Measurements from ENCODE around the gene RPS15. TPM values are rescaled to one million over a fixed set of nuclear protein-coding genes. Genes with fewer than 3 reads are reported as not detected.
A peak's percentile ranks its signal among the peaks of the same experiment; 100 is the strongest.

The RPS15 gene
- total and polyA plus RNA-seq, 9 of the 15 experiments (the other 6 are each of a cell fraction or from before 2014, with no cell fraction given), result 605 to 2,791 (median 957) TPM

GRCh38 chr19:1407528-1408299, 30.5 kb upstream of the RPS15 start, which contains the start of gene DAZAP1 (continued):
- no peak for TF ChIP-seq TOE1 (IDR thresholded peaks at IDR 0.05; ENCODE audit: borderline replicate concordance)
- TF ChIP-seq TOE1 (CRISPR knock-in tag; IDR thresholded peaks at IDR 0.05; ENCODE audit: borderline replicate concordance, low read depth), result no peak
- TF ChIP-seq NUFIP1 (IDR thresholded peaks at IDR 0.05; ENCODE audit: partially characterized antibody), result no peak
- TF ChIP-seq, protein P1, sequence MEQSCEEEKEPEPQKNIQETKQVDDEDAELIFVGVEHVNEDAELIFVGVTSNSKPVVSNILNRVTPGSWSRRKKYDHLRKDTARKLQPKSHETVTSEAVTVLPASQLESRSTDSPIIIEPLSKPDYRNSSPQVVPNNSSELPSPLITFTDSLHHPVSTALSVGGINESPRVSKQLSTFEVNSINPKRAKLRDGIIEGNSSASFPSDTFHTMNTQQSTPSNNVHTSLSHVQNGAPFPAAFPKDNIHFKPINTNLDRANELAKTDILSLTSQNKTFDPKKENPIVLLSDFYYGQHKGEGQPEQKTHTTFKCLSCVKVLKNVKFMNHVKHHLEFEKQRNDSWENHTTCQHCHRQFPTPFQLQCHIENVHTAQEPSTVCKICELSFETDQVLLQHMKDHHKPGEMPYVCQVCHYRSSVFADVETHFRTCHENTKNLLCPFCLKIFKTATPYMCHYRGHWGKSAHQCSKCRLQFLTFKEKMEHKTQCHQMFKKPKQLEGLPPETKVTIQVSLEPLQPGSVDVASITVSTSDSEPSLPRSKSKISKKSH (CRISPR knock-in tag; IDR thresholded peaks at IDR 0.05), result no peak
- no peak for TF ChIP-seq ZNF785 (CRISPR knock-in tag; IDR thresholded peaks at IDR 0.05)
- TF ChIP-seq GTF2B (IDR thresholded peaks at IDR 0.05; ENCODE audit: extremely low read depth, insufficient read length), result no peak
- no peak for TF ChIP-seq TRIM25 (IDR thresholded peaks at IDR 0.05; ENCODE audit: borderline replicate concordance)
- no peak for TF ChIP-seq SMARCC2 (IDR thresholded peaks at IDR 0.05; ENCODE audit: low read depth)
- TF ChIP-seq, protein P2, sequence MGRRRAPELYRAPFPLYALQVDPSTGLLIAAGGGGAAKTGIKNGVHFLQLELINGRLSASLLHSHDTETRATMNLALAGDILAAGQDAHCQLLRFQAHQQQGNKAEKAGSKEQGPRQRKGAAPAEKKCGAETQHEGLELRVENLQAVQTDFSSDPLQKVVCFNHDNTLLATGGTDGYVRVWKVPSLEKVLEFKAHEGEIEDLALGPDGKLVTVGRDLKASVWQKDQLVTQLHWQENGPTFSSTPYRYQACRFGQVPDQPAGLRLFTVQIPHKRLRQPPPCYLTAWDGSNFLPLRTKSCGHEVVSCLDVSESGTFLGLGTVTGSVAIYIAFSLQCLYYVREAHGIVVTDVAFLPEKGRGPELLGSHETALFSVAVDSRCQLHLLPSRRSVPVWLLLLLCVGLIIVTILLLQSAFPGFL (CRISPR knock-in tag; IDR thresholded peaks at IDR 0.05), result no peak
- no peak for TF ChIP-seq HINFP (tag; conservative IDR thresholded peaks at IDR 0.05; ENCODE audit: low read depth)
- peak in 1 of 3 experiments; percentile 13 for TF ChIP-seq YY1 (IDR thresholded peaks at IDR 0.05; ENCODE audit: borderline replicate concordance in 1 of 3, control insufficient read depth in 1 of 3, extremely low read depth in 1 of 3, insufficient read depth in 3 of 3, insufficient read length in 1 of 3, insufficient replicate concordance in 2 of 3, low read depth in 1 of 3, low read length in 2 of 3)
- no peak for TF ChIP-seq PHF20 (IDR thresholded peaks at IDR 0.05; ENCODE audit: partially characterized antibody)
- 0 out of 2 replicates have a peak, but pooled peaks have one; percentile 7 for TF ChIP-seq ZNF263 (CRISPR knock-in tag; IDR thresholded peaks at IDR 0.05; ENCODE audit: borderline replicate concordance)
- TF ChIP-seq, protein P3, sequence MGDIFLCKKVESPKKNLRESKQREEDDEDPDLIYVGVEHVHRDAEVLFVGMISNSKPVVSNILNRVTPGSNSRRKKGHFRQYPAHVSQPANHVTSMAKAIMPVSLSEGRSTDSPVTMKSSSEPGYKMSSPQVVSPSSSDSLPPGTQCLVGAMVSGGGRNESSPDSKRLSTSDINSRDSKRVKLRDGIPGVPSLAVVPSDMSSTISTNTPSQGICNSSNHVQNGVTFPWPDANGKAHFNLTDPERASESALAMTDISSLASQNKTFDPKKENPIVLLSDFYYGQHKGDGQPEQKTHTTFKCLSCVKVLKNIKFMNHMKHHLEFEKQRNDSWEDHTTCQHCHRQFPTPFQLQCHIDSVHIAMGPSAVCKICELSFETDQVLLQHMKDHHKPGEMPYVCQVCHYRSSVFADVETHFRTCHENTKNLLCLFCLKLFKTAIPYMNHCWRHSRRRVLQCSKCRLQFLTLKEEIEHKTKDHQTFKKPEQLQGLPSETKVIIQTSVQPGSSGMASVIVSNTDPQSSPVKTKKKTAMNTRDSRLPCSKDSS (IDR thresholded peaks at IDR 0.05; ENCODE audit: low read depth, partially characterized antibody), result no peak
- TF ChIP-seq ZNF561 (CRISPR knock-in tag; conservative IDR thresholded peaks at IDR 0.05), result no peak

Measured in K562 (cell line).